Cortex of kidney (tissue), 1 donor: ENCODE results near the gene NFIA.

Experiments
- DNase-seq: peaks from one replicate; lab custom pipeline; 2025; lab: John Stamatoyannopoulos, UW

NFIA gene

GRCh38 chr1:61130338-61131000 lies 48.1 kb downstream of the NFIA start:
- no peak for DNase-seq

- no peak for DNase-seq
Measured at GRCh38 chr1:61131248-61131647, 48.9 kb downstream of the NFIA start.

GRCh38 chr1:61131716-61132115 lies 49.4 kb downstream of the NFIA start:
- no peak for DNase-seq

- no peak for DNase-seq
Measured at GRCh38 chr1:61132176-61132638, 49.8 kb downstream of the NFIA start.

- DNase-seq, result no peak
Measured at GRCh38 chr1:61132645-61133334, 50.4 kb downstream of the NFIA start.

GRCh38 chr1:61133335-61134019 lies 51.1 kb downstream of the NFIA start:
- no peak for DNase-seq

GRCh38 chr1:61135291-61135690 lies 52.9 kb downstream of the NFIA start:
- DNase-seq, result no peak

GRCh38 chr1:61138305-61138704 lies 55.9 kb downstream of the NFIA start:
- DNase-seq, result no peak

- no peak for DNase-seq
Measured at GRCh38 chr1:61138921-61139774, 56.8 kb downstream of the NFIA start.

- DNase-seq, result no peak
Measured at GRCh38 chr1:61139775-61140549, 57.6 kb downstream of the NFIA start.

- no peak for DNase-seq
Measured at GRCh38 chr1:61140778-61141177, 58.4 kb downstream of the NFIA start.

- DNase-seq, result no peak
Measured at GRCh38 chr1:61141288-61142042, 59.1 kb downstream of the NFIA start.

GRCh38 chr1:61142043-61142440 lies 59.7 kb downstream of the NFIA start:
- DNase-seq, result no peak

GRCh38 chr1:61142726-61143500 lies 60.6 kb downstream of the NFIA start:
- DNase-seq, result no peak

- no peak for DNase-seq
Measured at GRCh38 chr1:61143821-61144424, 61.6 kb downstream of the NFIA start.

- DNase-seq, result no peak
Measured at GRCh38 chr1:61149010-61149860, 66.9 kb downstream of the NFIA start.

GRCh38 chr1:61151565-61151964 lies 69.2 kb downstream of the NFIA start:
- DNase-seq, result no peak

GRCh38 chr1:61152066-61152465 lies 69.7 kb downstream of the NFIA start:
- DNase-seq, result no peak
